Mesenchymal stem cell (in vitro differentiated cells and primary cell): ENCODE measurements around the gene PPIG.

Experiments used
- DNase-seq: peaks from one replicate; pipeline ENCODE4 v3.0.0-alpha.2; 2013
- H2AFZ ChIP-seq: one replicate; pipeline ENCODE4 v1.6.1; 2013; ENCODE audit warnings: low read depth, mild to moderate bottlenecking, control low read depth, inconsistent platforms, low read length, moderate library complexity
- H2AK5ac ChIP-seq: 2 replicates; pipeline ENCODE4 v1.6.1; 2013; ENCODE audit warnings: low read length, moderate library complexity, mild to moderate bottlenecking, inconsistent platforms; ENCODE audit not compliant: severe bottlenecking
- H2BK120ac ChIP-seq: one replicate; pipeline ENCODE4 v1.6.1; 2013; ENCODE audit warnings: low read depth, mild to moderate bottlenecking, inconsistent platforms, low read length, moderate library complexity
- H2BK12ac ChIP-seq, 2 experiments: one replicate each; pipeline ENCODE4 v1.6.1; 2013; ENCODE audit warnings: inconsistent platforms in 2 of 2, low read length in 2 of 2, mild to moderate bottlenecking in 2 of 2, moderate library complexity in 2 of 2, control low read depth in 1 of 2
- H2BK15ac ChIP-seq: one replicate; pipeline ENCODE4 v1.6.1; 2013; ENCODE audit warnings: mild to moderate bottlenecking, low read depth, inconsistent platforms; ENCODE audit not compliant: poor library complexity, severe bottlenecking
- H2BK5ac ChIP-seq: 2 replicates; pipeline ENCODE4 v1.6.1; 2013; ENCODE audit warnings: low read depth, mild to moderate bottlenecking, low read length, control low read depth, inconsistent platforms; ENCODE audit not compliant: poor library complexity, severe bottlenecking
- H3K14ac ChIP-seq, 2 experiments: one replicate each; pipeline ENCODE4 v1.6.1; 2013; ENCODE audit warnings: inconsistent platforms in 2 of 2, low read length in 2 of 2, control low read depth in 1 of 2, mild to moderate bottlenecking in 1 of 2, moderate library complexity in 1 of 2
- H3K18ac ChIP-seq, 2 experiments: one replicate each; pipeline ENCODE4 v1.6.1; 2013; ENCODE audit warnings: inconsistent platforms in 2 of 2, low read length in 2 of 2, control low read depth in 1 of 2, low read depth in 1 of 2, mild to moderate bottlenecking in 1 of 2
- H3K23ac ChIP-seq, 2 experiments: one replicate each; pipeline ENCODE4 v1.6.1; 2013; ENCODE audit warnings: inconsistent platforms in 2 of 2, low read length in 2 of 2, mild to moderate bottlenecking in 2 of 2, moderate library complexity in 2 of 2, control low read depth in 1 of 2
- H3K27ac ChIP-seq: 2 replicates; pipeline ENCODE4 v1.5.1; 2013; ENCODE audit warnings: mild to moderate bottlenecking, moderate library complexity, low read length, control low read depth, inconsistent platforms; ENCODE audit not compliant: poor library complexity, severe bottlenecking
- H3K27me3 ChIP-seq, 2 experiments: 2 replicates each; pipeline versions ENCODE4 v1.6.1 to v1.7.0; 2013; ENCODE audit warnings: low read length in 2 of 2, mild to moderate bottlenecking in 2 of 2, moderate library complexity in 2 of 2, control low read depth in 1 of 2, inconsistent platforms in 1 of 2; ENCODE audit not compliant: control insufficient read depth in 1 of 2, insufficient read depth in 1 of 2
- H3K36me3 ChIP-seq, 2 experiments: 2 replicates each; pipeline versions ENCODE4 v1.6.1 to v1.7.0; 2013; ENCODE audit warnings: low read length in 2 of 2, control low read depth in 1 of 2, inconsistent platforms in 1 of 2, low read depth in 1 of 2, mild to moderate bottlenecking in 1 of 2; ENCODE audit not compliant: insufficient read depth in 2 of 2, control insufficient read depth in 1 of 2
- H3K4ac ChIP-seq, 2 experiments: one replicate each; pipeline ENCODE4 v1.6.1; 2013; ENCODE audit warnings: inconsistent platforms in 2 of 2, low read length in 2 of 2, mild to moderate bottlenecking in 2 of 2, moderate library complexity in 2 of 2, control low read depth in 1 of 2, low read depth in 1 of 2
- H3K4me1 ChIP-seq: 2 replicates; pipeline ENCODE4 v1.6.1; 2013; ENCODE audit warnings: low read depth, low read length, control low read depth; ENCODE audit not compliant: control insufficient read depth, insufficient read depth
- H3K4me2 ChIP-seq: 2 replicates; pipeline ENCODE4 v1.6.1; 2013; ENCODE audit warnings: low read length, mild to moderate bottlenecking, inconsistent platforms; ENCODE audit not compliant: poor library complexity, severe bottlenecking
- H3K4me3 ChIP-seq, 2 experiments: 2 replicates each; pipeline versions ENCODE4 v1.5.1 to v1.7.0; 2013; ENCODE audit warnings: low read length in 2 of 2, mild to moderate bottlenecking in 2 of 2, control low read depth in 1 of 2, low read depth in 1 of 2; ENCODE audit not compliant: insufficient read depth in 1 of 2
- H3K79me1 ChIP-seq: replicated peaks from 2 replicates; pipeline ENCODE4 v1.6.1; 2013; ENCODE audit warnings: mild to moderate bottlenecking, control low read depth, low read length, inconsistent platforms; ENCODE audit not compliant: poor library complexity, severe bottlenecking
- H3K9ac ChIP-seq: 2 replicates; pipeline ENCODE4 v1.7.0; 2013; ENCODE audit warnings: mild to moderate bottlenecking, low read length, moderate library complexity
- H3K9me3 ChIP-seq: 2 replicates; pipeline ENCODE4 v1.7.0; 2013; ENCODE audit warnings: mild to moderate bottlenecking, low read length; ENCODE audit not compliant: control insufficient read depth
- H4K8ac ChIP-seq: one replicate; pipeline ENCODE4 v1.6.1; 2013; ENCODE audit warnings: inconsistent platforms, mild to moderate bottlenecking, low read length, moderate library complexity
- H4K91ac ChIP-seq: one replicate; pipeline ENCODE4 v1.6.1; 2013; ENCODE audit warnings: mild to moderate bottlenecking, low read length, inconsistent platforms
- WGBS: methylation state at CpG from one replicate; pipeline ENCODE4 v1.1.7; 2013; ENCODE audit warnings: mixed read lengths; 5-methylcytosine and 5-hydroxymethylcytosine counted together

Gene PPIG

DNA sequence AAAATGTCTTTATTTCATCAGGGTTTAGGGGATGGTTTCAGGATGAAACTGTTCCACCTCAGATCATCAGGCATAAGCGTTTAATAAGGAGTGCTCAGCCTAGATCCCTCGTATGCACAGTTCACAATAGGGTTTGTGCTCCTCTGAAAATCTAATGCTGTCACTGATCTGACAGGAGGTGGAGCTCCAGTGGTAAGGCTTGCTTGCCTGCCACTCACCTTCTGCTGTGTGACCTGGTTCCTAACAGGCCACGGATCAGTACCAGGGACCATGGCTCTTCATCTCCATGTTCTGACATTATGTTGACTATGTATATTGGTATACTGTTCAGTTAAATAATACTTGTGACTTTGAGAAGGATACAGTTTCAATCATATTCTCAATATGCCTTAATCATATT lies 41.6 kb downstream of the PPIG start:
- H2BK120ac ChIP-seq: no peak overlapping the region
- no peaks in the 10 kb centered on the region for H3K9me3 ChIP-seq
- no peak overlapping the region for H3K4me3 ChIP-seq
- no peak overlapping the region for H2BK12ac ChIP-seq
- WGBS: 96% methylated on average over 2 of the region's 3 CpGs
- H3K4me2 ChIP-seq: no peak overlapping the region
- no peak overlapping the region for H3K23ac ChIP-seq
- no peak overlapping the region for H2BK15ac ChIP-seq
- H2AFZ ChIP-seq: no peak overlapping the region
- peaks cover 6 to 81% of the 10 kb centered on the region in 2 experiments for H3K36me3 ChIP-seq
- no peak for DNase-seq
- H3K27ac ChIP-seq: no peak overlapping the region
- no peak overlapping the region for H2BK5ac ChIP-seq
- H3K79me1 ChIP-seq: peaks cover 31% of the 10 kb centered on the region
- no peak overlapping the region for H2AK5ac ChIP-seq
- peaks cover 2% of the 10 kb centered on the region for H3K4me1 ChIP-seq
- no peak overlapping the region for H4K8ac ChIP-seq
- no peak overlapping the region for H3K14ac ChIP-seq
- no peak overlapping the region for H3K9ac ChIP-seq
- H3K4ac ChIP-seq: no peak overlapping the region
- no peak overlapping the region for H3K18ac ChIP-seq
- H3K27me3 ChIP-seq: no peaks in the 10 kb centered on the region
- H4K91ac ChIP-seq: no peak overlapping the region

DNA sequence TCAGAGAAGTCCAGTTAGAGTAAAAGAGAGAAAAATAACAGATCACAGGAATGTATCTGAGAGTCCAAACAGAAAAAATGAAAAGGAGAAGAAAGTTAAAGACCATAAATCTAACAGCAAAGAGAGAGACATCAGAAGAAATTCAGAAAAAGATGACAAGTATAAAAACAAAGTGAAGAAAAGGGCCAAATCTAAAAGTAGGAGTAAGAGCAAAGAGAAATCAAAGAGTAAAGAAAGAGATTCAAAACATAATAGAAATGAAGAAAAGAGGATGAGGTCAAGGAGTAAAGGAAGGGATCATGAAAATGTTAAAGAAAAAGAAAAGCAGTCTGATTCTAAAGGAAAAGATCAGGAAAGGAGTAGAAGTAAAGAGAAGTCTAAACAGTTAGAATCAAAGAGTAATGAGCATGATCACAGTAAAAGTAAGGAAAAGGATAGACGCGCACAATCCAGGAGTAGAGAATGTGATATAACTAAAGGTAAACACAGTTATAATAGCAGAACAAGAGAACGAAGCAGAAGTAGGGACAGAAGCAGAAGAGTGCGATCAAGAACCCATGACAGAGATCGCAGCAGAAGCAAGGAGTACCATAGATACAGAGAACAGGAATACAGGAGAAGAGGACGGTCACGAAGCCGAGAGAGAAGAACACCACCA lies 52.4 kb downstream of the PPIG start:
- Histone ChIP-seq H2BK120ac (no peak overlapping the region), H3K23ac (no peak overlapping the region), H3K4me3 (no peak overlapping the region), H2BK5ac (no peak overlapping the region), H2AK5ac (no peak overlapping the region), H3K4me2 (no peak overlapping the region), H3K9ac (no peak overlapping the region), H2AFZ (no peak overlapping the region), H3K36me3 (peaks cover 6 to 80% of the 10 kb centered on the region in 2 experiments), H3K27ac (no peak overlapping the region), H4K8ac (no peak overlapping the region), H3K27me3 (no peaks in the 10 kb centered on the region), H3K4ac (no peak overlapping the region), H3K79me1 (peaks cover 3% of the 10 kb centered on the region), H3K14ac (no peak overlapping the region), H4K91ac (no peak overlapping the region), H3K9me3 (no peaks in the 10 kb centered on the region), H2BK12ac (no peak overlapping the region), H3K18ac (no peak overlapping the region), H3K4me1 (no peaks in the 10 kb centered on the region), H2BK15ac (no peak overlapping the region)
- 99% methylated on average over 8 of the region's 8 CpGs for WGBS
- DNase-seq: no peak

GRCh38 chr2:169637620-169638019 lies 53.5 kb downstream of the PPIG start:
- no peak overlapping the region for H2BK120ac ChIP-seq
- no peak overlapping the region for H2AK5ac ChIP-seq

DNA sequence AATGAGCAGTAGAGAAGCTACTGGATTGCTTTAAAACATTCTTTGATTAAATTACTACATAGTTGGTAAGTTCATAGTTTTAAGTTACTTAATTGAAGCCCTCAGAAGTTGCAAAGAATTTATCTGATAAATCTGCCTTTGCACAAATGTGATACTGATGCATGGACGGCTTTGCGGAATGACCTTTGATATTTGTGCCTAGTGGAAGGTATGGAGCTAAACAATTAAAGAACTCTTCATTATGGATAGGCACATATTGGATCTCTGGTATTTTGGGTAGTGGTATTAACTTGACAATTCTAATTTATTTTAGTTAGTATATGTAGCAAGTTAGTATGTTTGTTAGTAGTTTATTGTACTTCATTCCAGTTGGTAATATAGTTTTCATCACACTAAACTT lies 56.0 kb downstream of the PPIG start:
- H2BK12ac ChIP-seq: no peak overlapping the region
- no peak overlapping the region for H3K14ac ChIP-seq
- H3K9me3 ChIP-seq: no peaks in the 10 kb centered on the region
- no peak overlapping the region for H3K4ac ChIP-seq
- no peak for DNase-seq
- H3K27ac ChIP-seq: no peak overlapping the region
- peaks cover 0 to 50% of the 10 kb centered on the region in 2 experiments for H3K36me3 ChIP-seq
- no peak overlapping the region for H2BK15ac ChIP-seq
- no peak overlapping the region for H2BK120ac ChIP-seq
- no peak overlapping the region for H2AFZ ChIP-seq
- H3K27me3 ChIP-seq: no peaks in the 10 kb centered on the region
- H3K4me1 ChIP-seq: no peaks in the 10 kb centered on the region
- no peak overlapping the region for H3K4me3 ChIP-seq
- H4K91ac ChIP-seq: no peak overlapping the region
- H3K9ac ChIP-seq: no peak overlapping the region
- H2BK5ac ChIP-seq: no peak overlapping the region
- 99% methylated on average over 2 of the region's 2 CpGs for WGBS
- H4K8ac ChIP-seq: no peak overlapping the region
- H2AK5ac ChIP-seq: no peak overlapping the region
- no peak overlapping the region for H3K23ac ChIP-seq
- no peak overlapping the region for H3K4me2 ChIP-seq
- peaks cover 3% of the 10 kb centered on the region for H3K79me1 ChIP-seq
- H3K18ac ChIP-seq: no peak overlapping the region

More at GRCh38 chr2:169637620-169638019, 53.5 kb downstream of the PPIG start:
- Histone ChIP-seq H3K79me1 (peaks cover 3% of the 10 kb centered on the region), H3K23ac (no peak overlapping the region), H3K9ac (no peak overlapping the region), H2AFZ (no peak overlapping the region), H2BK15ac (no peak overlapping the region), H2BK5ac (no peak overlapping the region), H4K8ac (no peak overlapping the region), H3K4me2 (no peak overlapping the region), H3K27me3 (no peaks in the 10 kb centered on the region), H3K27ac (no peak overlapping the region), H3K4me1 (no peaks in the 10 kb centered on the region), H3K4me3 (no peak overlapping the region), H3K36me3 (peaks cover 6 to 72% of the 10 kb centered on the region in 2 experiments), H3K4ac (no peak overlapping the region), H3K9me3 (no peaks in the 10 kb centered on the region), H3K18ac (no peak overlapping the region), H2BK12ac (no peak overlapping the region), H4K91ac (no peak overlapping the region), H3K14ac (no peak overlapping the region)
- peak; percentile 70 for DNase-seq
- 91% methylated on average over 1 of the region's 3 CpGs for WGBS
